DMS79 (cell line): ENCODE results near the gene SPTBN2.
A peak's percentile ranks its signal among the peaks of the same experiment; 100 is the strongest.

Experiments
- DNase-seq: peaks from one replicate; lab custom pipeline; 2025; lab: John Stamatoyannopoulos, UW

SPTBN2 gene

DNA sequence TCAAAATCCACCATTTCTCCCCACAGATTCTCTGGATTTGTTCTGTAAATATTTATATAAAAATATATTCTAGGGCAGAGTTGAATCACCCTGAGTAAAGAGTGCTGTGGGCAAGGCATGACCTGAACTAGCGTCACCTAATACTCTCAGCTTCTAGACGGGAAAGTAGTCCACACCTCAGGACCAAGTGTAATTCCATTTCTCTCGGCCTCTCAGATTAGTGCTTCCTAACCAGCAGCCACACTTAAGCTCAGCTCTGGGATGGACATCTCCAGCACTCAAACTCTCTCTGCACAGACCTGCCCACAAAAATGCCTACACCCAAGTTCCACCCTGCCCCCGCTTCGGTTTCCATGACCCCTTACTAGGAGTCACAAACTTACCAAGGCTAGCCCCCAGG is 5.3 kb downstream of the SPTBN2 start:
- DNase-seq, result no peak

DNA sequence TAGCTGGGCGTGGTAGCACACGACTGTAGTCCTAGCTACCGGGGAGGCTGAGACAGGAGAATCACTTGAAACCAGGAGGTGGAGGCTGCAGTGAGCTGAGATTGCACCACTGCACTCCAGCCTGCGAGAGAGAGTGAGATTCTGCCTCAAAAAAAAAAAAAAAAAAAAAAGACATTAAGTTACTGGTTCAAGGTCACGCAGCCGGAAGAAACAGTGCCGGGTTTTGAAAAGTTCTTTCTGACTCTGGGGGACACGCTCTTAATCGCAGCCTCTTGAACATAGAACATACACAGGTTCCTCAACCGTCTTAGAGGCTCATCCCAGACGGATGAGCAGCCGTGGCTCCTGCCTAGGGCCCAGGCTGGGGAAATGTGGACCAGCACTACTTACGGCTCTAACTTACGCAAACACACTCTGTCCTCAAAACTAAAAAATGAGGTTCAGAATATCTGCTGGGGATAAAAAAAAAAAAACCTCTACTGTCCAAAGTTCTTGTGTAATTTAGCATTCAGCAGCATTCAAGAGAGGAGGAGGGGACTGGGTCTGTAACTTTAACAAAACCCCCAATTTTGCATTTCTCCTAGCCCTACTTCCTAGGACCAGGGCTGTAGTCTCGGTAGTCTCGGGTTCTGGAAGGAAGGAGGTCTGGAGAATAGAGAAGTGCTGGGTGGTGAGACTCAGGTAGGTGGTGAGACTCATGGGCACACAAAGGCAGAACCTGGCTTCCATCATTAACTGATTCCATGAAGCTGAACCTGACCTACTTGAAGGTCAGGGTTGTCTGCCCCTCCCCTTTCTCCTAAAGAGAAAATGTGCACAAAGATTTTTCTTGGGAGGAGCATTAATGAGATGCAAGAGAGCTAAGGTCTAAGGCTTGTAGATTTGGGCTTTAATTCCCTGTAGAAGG is 6.0 kb downstream of the SPTBN2 start:
- DNase-seq, result no peak

DNA sequence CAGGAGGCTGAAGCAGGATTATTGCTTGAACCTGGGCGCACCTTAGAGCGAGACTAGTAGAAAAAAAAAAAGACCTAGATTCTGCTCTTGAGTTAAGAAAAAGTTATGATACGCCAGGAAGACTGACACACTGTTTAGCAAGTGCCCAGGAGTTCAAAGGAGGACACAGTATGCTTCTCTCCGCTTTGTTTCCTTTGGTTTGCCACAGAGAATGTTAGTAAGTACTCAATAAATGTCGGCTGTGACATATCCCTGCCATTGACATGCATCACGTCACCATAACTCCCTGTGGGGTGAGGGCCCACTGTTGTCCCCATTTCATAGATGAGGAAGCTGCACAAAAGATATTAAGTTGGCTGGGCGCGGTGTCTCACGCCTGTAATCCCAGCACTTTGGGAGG is 7.1 kb downstream of the SPTBN2 start:
- DNase-seq, result no peak

DNA sequence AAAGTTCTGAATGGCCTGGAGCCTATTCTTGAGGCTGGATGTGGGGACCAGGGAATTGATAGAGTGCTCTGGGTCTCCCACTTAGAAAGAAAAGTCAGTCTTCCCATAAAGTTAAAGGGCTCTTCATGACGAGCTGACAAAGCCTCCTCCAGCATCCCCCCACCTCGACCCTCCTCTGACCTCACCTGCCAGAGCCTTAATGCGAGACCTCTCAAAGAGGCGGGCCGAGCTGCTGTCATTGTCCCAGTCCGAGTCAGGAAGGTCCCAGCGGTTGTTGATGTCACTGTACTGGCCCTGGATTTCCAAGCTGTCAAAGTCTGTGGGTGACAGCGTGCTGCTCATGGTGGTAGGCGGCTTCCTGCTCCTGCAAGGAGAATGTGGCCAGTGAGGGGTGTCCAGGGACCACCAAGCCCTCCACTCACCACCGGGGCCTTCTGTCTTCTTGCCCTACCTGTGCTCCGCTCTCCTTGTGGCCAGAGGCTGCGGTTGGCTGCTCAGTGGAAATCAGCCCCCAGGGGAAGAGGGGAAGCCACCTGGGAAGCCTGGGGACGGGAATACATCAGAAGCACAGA is 8.0 kb downstream of the SPTBN2 start:
- DNase-seq, result no peak

DNA sequence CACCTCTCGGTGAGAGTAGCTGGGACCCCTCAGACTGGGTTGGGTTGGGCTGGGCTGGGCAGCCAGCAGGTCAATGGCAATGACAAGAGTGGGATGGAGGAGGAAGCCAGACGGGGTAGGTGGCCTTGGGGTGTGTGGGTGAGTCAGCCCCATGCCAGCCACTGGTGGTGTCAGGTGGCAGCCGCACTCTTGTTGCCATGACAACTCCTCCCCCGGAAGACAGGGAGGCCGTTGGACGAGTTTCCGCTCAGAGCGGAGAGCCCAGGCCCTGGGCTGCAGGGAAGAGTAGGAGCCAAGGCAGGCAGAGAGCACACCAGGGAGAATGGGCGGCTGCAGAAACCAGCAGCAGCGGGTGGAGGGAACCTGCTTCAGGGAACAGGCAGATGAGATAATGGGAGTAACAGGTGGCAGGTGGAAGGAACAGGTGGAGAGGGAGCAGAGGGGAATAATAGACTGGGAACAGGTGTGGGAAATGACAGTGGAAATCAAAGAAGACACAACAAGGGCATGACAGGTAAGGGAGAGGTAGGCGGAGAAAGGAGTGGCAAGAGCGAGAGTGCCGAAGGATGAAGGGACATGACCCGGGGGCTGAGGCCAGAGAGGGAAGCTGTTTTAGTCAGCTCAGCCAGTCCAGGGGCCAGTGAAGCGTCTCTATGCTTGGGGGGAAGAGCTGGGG is 8.7 kb downstream of the SPTBN2 start:
- DNase-seq, result peak; percentile 86

DNA sequence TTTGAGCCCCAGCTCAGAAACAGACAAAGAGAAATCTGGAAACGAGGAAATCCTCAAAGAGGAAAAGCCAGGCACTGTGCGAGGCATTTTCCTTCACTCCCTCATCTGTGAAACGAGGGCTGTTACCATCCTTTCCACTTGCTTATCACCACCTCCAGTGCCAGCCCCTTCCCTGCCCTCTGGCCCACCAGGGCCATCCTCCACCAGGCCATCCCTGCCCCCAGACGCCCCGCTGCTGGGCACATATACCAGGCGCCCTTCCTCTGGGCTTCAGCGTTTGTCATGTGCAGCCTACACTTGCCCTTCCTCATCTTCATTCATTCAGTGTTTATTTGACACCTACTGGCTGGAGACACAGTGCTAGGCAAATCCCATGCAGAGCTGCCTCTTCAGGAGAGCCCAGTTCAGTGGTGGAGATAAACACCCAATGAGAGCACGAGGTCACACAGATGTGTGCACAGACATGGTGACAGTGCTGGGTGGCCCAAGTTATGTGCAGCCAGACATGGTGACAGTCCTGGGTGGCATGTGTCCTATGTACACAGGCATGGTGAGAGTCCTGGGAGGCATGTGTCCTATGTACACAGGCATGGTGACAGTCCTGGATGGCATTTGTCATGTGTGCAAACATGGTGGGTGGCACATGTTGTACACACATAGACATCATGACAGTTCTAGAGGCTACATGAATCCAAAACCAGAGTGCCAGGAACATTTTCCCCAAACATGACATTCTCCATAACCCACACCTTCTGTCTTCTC is 9.7 kb downstream of the SPTBN2 start:
- no peak for DNase-seq

DNA sequence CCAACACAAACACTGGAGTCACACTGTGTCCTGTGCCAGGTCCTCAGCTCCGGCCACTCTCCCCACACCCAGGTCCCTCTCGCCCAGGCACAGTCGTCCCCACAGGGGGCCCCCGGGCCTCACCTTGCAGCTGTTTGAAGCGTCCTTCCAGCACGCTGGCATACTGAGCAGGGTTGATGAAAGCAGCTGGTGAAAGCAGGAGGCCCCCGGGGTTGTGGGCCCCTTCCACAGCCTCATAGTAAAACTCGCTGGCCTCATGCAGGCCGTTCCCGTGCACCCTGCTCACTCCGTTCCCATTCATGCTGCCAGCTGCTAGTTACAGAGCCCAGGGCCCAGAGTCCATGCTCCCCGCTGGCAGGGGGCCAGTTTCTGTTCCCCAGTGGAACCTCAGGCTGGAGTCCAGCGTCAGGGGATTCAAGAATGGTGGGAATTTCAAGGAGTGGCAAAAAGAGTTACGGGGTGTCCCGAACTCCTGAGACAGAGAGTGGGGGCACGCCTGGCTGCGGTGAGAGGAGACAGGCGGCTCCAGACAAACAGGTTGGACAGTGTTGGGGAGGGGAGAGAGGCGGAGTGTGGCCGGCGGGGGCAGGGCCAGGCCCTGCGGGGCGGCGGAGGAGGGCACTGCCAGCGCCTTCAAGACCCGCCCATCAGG is 10.6 kb downstream of the SPTBN2 start:
- no peak for DNase-seq

DNA sequence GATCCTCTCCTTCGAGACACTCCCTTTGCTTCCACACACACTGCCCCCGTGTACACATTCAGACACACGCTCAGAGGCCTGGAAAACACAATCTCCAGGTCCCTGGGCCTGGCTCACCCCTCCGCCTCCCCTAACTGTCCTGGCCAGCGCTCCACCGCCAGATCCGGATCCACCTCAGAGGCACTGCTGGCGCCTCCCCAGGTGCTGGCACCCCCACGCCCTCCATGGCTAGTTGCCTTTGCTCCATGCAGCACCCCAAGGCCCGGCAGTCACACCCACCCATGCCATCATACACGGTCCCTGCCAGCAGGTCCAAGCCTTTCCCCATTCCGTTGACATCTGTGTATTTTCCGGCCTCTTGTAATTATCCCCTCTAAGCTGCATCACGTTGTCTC is 11.1 kb downstream of the SPTBN2 start:
- no peak for DNase-seq

DNA sequence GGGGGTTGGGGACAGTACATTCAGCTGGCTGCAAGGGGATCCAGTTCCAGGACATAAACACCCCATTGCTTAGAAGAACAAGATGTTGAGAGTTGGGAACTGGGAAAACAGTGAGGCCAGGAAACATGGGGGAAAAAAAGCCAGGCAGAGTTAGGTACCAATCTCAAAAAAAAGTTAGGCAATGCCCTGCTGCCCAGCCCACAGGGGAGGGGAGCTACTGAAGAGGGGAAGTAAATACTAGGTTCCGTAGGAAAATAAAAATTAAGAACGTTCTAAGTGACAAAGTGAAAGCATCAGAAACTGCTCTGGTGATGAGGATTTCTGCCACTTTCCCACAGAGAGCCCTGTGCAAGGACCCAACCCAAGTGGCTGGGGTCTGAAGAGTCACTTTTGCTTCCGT is 12.0 kb downstream of the SPTBN2 start:
- no peak for DNase-seq

DNA sequence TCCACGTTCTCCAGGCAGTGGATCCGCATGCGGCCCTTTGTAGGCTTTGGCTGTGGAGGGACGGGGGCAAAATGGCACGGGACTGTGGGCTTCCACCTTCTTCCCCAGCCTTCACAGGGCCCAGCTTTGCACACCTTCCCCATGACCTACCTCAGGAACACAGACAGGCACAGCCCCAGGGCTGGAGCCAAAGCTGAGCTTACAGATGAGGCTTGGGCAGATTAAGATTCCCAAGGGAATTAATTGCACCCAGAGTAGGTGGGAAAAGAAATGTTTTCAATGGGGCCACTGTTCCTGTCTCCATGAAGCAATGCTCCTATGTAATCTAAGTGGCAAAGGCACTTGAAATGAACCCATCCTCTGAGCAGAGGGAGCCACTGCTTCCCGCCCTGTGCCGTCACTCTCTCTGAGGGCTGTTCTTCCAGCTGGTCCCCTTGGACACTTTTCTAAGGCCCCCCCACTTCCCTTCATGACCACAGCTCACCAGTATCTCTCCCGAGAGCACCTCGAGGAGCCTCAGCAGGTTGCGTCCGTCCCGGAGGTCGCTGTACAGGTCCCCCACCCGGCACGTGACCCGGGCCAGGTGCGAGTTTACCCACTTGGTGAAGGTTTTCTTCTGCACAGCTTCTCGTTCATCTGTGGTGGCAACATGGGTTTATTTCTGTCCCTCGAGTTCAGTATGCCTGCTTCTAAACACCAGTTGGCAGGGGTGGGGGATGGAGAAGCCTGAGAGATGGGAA is 13.5 kb downstream of the SPTBN2 start:
- DNase-seq, result no peak

DNA sequence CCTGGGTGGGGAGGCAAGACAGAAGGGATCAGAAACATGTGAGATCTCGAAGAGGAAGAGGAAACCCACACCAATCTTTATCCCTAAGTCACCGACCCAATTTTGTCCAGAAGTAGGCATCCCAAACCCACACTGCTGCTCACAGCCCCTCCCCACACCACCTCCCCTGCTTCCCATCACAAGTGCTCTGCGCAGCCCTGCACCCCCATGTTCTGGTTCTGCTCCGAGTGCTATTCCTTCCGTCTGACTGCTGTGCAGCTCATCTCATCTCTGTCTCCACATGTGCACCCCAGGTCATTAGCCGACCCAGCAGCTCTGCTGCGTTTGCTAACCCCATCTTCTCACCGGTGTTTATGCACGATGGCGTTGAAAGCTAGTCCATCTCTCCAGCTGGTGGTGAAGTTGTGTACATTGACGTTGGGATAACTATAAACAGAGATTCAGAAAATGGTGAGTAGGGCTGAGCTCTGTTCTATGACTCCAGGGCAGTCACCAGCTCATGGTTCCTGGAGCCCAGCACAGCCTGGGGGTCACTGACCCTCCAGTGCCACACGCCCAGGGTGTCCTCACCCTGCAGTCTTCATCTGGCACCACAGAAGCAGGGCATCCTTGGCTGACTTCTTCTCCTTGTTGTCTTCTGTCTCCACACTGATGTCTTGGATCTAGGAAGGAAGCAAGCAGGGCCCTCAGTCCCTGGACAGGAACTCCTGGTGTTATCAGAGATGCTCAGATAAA is 15.1 kb downstream of the SPTBN2 start:
- DNase-seq, result no peak

DNA sequence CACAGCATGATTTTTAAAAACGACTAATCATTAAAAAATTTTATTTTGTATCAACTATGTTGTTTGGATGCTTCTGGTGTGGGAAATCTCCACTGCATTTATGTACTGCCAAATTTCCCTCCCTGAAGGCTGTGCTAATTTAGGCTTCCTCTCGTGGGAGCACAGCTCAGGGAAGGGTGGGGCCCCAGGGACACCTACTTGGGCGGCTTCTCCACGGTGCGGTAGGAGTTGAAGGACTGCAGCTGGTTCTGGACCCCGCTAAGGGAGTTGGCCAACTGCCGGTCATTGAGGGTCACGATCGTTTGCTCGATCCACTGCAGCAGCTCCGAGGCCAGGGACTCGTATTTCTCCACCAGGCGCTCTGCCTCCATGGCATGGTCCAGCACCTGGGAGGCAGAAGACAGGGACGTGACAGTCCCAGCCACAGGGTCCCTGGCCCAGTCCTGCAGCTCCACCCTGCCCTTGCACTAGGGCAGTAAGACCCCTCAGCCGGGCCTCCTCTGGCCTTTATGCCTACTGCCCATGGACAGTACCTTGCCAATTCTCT is 18.6 kb downstream of the SPTBN2 start:
- no peak for DNase-seq

DNA sequence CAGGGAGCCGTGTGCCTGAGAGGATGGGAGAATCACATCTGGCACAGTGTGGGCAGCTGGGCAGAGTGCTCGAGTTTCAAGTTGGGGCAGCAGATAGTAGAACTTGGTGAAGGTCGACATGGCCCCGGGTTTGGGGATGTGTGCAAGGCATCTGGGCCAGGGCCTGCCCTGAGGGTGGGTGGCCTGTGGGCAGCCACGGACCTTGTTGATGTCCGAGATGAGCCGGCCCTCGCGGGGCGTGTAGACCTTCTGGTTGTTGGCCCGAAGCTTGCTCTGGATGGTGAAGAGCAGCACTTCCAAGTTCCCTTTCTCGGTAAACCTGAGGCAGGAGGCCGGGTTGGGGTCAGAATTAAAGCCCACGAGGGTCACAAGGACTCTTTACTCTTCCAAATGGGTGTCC is 20.3 kb downstream of the SPTBN2 start:
- DNase-seq, result no peak

DNA sequence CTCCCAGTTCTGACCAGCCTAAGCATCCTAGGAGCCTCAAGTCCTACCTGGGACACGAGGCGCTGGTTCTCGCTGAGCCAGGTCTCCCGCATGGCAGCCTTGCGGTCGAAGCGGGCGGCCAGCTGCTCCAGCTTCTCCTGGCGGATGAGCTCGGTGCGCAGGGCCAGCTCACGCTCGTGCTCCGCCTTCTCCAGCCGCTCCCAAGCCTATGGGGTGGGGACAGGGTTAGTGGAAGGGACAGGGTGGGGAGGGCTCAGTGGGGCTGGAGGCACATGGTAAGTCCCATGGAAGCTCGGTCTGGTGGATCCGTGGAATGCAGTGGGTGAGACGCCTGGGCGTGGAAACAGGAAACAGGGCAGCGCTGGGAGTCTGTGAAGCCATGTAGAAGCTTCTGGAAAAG is 20.9 kb downstream of the SPTBN2 start:
- no peak for DNase-seq

DNA sequence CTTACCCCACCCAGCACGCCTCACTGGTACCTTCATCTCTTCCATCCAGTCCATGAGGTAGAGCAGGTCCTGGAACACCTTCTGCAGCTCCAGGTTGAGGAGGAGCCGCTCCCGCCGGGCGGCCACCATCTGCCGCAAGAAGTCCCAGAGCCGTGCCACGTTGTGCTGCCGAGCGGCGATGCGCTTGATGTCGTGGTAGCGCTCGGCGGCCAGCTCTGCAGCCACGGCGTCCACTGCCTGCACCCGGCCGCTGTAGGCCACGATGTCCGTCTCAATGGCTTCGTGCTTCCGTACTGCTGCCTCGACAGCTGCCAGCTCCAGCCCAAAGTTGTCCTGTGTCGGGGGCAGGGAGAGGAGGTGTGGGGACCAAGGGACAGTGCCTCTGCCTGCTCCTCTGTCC is 21.5 kb downstream of the SPTBN2 start:
- DNase-seq, result no peak

DNA sequence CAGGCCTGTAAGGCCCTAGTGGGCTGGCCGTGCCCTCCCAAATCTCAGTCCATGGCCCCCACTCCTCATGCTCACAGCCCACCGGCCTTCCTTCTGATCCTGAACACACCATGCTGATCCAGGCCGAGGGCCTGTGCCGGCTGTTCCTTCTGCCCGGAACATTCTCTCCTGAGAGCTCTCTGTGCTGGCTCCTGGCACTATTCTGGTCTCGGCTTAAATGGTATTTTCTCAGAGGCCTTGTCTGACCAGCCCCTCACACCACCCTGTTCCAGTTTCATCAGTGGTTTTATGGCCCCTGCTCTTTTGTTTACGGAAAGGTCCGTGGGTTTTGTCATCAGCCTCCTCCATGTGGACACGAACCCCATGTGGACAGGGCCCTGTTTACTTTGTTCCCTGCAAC is 22.0 kb downstream of the SPTBN2 start:
- DNase-seq, result no peak

DNA sequence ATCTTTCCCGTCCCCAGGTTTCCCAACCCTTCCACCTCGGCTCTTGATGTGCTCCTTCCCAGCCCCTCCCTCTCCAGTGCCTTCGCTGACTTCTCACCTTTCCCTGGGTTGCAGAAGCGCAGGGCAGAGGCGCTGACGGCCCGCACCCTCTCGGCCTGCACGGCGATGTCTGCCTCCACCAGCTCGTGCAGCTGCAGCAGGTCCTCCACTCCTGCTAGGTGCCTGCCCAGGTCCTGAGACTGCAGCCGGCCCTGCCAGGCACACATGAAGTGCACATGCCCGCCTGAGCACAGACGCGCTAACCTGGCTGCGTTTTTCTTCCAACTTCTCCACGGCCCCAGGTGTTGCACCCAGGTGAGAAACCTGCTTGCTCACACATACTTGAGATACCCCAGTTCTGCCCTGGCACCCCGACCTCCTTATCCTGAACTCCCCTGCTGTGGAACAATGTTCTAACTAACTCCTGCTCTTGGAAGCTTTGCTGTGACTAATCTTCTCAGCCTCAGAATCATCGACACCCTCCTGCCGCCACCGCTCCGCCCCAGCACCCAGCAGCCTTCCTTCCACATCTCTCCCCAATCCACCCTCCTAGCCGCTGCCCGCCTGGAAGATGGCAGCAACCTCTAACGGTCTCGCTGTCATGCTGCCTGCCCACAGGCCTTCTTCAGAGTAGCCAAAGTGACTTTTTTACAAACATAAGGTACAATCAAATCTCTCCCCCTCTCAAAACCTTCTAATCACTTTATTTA is 23.3 kb downstream of the SPTBN2 start:
- DNase-seq, result no peak

DNA sequence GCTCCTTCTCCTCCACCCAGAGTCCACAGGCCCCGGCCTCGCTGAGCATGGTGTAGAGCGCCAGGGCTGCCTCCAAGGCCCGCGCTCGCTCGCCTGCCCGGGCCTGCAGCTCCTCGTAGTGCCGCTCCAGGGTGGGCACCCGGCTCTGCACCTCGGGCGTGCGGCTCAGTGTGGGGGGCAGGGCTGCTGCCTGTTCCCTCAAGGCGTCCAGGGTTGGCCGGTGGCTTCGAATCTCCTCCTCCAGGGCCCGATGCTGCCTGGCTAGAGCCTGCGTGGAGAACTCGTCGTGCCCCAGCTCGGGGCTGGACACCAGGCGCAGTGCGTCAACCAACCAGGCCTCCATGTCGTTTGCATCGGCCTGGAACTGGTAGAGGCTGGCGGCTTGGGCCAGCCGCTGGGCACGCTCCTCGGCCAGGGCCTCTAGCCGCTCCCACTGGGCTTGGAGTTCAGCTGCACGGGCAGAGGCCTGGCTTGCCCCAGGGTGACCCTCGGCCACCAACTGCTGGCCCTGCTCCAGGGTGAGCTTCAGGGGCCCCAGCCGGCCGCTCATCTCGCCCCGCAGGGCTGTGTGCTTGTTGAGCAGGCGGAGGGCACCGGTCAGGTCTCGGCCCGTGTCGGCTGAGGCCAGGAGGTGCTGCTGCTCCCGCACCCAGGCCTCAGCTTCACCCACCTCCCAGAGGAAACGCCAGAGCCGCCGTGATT is 24.2 kb downstream of the SPTBN2 start:
- DNase-seq, result no peak
